HG02623 (cell line): Measurements from ENCODE around the gene MAP6.
"Not testable (repeated sequence)": the region's sequence is repeated elsewhere in the genome, so short reads cannot be mapped to it uniquely, and the experiment has no call there.

Experiments
- ATAC-seq: cut with Tn5 transposase; IDR thresholded peaks from one replicate; pipeline ENCODE4 v1.9.1; 2021; ENCODE audit warnings: moderate library complexity; ENCODE audit not compliant: unreplicated experiment

The MAP6 gene

DNA sequence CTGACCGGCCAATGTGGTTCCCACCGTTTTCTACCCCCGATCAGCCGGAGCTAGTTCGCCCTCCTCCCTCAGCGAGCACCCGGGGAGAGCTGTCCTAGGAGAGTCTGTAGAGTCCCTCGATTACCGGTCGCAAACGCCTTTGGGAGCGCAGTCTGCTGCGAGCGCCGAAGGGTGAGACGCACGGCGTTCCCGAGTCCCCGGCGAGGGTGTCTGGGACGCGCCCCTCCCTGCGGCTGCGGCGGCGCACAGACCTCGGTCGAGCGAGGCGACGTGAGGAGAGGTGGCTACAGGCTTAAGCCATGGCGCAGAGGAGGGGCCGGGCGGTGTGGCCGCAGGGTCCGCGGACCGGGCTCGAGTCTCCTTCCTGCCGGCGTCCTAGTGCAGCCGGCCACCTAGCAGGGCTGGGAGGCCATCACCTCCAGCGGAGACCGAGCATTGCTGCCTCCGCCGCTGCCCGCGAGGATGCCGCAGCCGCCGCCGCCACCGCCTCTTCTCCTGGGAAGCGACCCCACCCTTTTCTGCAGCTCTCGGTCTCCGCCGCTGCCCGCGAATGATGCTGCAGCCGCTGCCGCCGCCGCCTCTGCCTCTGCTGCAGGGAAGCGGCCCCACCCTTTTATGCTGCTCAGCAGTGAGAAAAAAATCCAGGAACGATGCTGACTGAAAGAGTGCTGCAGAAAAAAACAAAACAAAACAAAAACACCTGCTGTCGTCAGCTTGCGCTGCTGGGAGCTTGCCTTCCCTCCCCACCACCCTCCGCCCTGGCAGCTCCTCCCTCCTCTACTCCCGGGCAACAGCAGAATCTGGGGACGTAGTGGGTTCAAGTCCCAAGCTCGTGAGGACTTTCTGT lies at the start of gene MAP6:
Gene MAP6, minus strand, starts transcription at position 588 of the 847 bp plus-strand sequence. CDS start 669 bp downstream, outside the sequence.
- no peak for ATAC-seq

DNA sequence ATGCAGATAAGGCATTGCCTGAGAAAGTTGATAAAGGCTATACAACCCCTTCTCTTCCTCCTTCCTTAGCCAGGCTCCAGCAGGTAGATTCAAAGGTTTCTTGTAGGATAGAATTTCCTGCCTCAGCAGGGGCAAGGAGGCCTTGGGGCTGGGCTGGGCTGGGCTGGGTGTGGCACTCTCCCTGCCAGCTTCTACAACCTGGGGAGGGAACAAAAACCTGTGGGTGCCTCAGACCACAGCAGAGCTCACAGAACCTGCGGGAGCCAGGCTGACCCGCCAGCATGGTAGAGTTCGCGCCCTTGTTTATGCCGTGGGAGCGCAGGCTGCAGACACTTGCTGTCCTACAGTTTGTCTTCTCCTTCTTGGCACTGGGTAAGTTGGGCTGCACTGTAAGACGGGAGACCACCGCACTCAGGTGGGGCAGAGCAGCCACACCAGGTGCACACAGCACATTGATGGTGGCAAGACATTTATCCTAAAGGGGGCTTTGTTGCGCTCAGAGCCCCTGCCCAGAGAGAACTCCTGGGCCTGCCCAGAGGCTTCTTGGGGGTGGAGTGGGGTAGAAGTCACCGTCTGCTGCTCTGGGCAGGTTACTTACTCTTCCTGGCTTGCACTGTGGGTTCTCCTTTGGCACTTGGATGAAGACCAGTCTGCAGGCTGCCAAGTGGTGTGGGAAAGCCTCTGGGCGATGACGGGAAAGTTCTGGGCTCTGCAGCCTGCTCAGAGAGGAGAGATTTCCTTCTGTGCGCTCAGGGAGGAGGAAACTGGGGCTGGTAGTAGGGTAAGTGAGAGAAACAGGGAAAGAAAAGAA lies 49.0 kb upstream of the MAP6 start, which contains the start of gene MOGAT2:
Gene MOGAT2, plus strand, starts transcription at position 231 of the 811 bp plus-strand sequence. Its CDS starts 51 bp downstream, at position 282.
- no peak for ATAC-seq

DNA sequence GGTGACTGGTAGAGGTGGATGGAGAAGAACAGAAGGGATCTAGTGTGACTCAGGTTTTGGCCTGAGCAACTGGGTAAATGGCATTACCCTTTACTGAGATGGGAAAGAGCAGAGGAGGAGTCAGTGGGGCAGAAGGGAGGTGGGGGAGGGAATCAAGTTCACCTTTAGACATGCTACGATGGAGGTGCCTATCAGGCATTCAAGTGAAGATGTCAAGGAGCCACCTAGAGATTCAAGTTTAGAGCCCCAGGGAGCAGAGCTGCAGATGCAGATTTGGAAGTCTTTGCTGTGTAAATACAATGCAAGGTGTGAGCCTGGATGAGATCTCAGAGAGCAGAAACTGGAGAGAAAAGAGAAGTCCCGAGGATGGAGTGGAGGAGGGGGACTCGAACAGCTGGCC lies 47.8 kb upstream of the MAP6 start:
- no peak for ATAC-seq

DNA sequence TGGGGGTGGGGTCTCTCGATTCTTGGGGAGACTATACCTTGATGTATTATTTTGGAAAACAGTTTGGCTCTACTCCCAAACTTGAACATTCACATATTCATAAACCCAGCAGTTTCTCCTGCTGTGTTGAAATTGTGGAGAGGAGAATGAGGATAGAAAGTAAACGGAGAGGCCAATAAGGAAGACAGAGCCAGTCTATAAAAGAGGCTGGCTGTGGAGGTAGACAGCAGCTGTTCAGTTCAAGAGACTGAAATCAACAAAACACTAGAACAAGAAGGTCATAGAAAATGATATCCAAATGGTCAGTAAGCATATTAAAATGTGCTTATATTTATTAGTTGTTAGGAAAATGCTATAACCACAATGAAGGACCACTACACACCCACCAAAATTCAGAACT lies 46.9 kb upstream of the MAP6 start:
- no peak for ATAC-seq

DNA sequence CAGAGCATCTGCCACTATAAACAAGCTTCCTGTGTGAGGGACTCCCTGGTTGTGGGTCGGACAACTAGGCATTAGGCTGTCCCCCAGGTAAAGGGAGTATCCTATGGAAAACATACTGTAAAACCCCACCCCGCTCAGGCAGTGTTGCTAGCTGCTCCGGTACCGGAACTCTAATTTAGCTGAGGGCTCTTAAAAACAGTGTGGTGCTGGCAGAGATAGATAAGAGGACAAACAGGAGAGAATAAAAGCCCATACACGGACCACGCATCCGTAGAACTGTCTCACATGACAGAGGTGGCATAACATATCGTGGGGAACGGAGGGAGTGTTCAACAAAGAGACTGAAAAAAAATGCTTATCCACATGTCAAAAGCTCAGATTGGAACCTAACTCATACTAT lies 45.4 kb upstream of the MAP6 start:
- no peak for ATAC-seq

DNA sequence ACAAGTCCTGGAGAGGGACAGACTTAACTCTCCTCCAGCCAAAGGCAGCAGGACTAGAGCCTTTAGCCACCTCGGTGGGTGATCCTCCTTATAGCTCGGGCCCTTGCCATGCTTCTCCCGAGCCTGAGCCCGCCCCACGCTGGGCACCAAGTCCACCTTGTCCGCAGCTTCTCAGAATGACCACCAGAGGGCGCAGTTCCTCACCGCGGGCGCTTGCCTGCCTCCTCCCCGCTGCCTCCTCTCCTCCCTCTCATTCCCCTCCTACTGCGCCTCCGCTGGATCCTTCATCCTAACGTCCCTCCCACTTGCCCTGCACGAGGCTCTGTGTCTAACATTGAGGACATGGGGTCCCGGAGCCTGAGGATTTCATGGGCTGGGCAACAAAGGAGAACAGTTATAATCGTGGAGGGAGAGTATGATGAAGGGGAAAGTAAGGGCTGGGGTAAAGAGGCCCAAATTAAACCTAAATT lies 37.5 kb upstream of the MAP6 start:
- no peak for ATAC-seq

DNA sequence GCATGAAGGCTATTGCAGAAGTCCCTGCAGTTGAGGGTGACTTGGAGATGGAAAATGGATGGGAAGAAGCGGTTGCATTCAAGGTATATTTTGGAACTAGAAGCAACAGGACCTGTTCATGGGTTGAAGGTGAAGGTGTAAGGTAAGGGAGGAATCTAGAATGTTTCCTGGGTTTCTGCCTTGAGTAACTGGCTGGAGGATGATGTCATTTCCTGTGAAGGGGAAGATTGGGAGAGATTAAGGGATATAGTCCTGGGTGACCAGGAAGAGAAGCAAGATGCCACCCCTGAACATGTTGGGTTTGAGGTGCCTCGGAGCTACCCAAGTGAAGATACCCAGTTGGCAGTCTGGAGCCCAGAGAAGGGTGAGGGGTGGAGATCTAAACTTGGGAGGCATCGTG lies 36.7 kb upstream of the MAP6 start:
- ATAC-seq = no peak

DNA sequence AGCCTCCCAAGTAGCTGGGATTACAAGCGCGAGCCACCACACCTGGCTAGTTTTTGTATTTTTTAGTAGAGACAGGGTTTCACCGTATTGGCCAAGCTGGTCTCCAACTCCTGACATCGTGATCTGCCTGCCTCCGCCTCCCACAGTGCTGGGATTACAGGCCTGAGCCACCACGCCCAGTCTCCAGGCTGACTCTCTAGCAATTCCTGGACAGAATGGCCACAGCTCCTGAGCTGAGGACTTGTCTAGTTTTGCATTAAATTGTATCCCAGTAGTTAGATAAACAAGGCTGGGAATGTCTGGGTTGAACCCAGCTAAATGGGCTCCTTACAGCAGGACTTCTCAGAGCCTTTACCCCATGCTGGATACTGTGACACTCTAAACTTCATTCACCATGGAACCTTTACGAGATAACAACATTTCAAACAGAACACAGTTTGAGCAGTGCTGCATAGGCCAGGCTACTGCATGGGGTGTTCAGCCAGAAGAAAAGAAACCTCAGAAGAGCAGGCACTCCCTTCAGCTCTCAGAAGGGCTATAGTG lies 34.9 kb upstream of the MAP6 start:
- no peak for ATAC-seq

DNA sequence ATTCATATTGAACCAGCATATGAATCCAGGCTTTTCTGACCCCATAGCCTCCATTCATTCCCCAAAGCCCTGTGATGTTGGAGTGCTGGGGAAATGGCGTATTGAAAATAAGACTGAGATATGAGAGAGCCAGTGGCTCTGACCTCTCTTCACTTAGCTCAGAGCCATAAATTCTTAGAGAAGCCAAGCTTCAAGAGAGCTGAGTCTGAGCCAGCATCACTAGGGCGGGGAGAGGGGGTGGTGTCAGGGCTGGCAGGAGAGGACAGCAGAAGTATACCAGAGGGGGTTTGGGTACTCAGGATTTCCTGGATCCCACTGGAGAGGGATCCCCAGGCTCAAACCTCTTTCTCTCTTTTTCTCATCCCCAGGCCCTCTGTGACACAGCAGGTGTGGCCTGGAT lies 32.1 kb upstream of the MAP6 start:
- ATAC-seq = no peak

DNA sequence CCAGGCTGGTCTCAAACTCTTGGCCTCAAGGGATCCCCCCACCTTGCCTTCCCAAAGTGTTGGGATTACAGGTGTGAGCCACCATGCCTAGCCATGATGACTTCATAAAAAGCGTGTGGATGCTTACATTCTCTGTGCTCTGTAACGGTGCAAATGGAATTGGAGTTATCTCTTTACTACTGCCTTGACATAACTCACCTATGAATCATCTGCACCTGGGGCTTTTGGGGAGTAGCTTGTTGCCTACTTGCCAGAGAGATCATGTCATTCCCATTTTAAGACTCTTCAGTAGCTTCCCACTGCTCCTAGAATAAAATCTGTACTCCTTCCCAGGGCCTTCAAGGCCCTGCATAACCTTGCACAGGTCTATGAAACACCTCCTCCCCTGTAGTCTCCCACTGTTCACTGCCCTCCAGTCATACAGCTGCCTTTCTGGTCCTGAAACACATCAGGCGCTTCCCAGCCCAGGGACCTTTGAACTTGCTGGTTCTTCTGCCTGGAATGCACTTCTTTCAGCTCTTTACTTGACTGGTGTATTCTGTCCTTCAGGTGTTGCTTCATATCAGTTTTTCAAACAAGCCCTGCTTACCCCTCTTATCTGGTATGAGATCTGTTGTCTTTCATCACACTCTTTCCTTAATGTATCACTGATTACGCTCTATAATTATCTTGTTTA lies 29.2 kb upstream of the MAP6 start:
- ATAC-seq = no peak

DNA sequence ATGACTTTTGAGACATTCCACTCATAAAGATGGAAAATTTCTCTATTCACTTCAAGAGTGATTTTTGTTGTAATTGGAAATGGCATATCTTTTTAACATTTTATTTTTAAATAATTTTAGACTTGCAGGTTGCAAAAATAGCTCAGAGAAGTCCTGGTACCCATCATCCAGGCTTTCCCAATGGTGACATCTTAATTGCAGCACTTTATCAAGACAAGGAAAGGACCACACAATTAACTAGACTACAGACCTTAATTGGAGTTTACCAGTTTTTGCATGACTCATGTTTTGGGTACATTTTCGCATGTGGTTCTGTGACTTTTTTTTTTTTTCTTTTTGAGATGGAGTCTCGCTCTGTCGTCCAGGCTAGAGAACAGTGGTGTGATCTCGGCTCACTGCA lies 23.0 kb upstream of the MAP6 start:
- no peak for ATAC-seq

DNA sequence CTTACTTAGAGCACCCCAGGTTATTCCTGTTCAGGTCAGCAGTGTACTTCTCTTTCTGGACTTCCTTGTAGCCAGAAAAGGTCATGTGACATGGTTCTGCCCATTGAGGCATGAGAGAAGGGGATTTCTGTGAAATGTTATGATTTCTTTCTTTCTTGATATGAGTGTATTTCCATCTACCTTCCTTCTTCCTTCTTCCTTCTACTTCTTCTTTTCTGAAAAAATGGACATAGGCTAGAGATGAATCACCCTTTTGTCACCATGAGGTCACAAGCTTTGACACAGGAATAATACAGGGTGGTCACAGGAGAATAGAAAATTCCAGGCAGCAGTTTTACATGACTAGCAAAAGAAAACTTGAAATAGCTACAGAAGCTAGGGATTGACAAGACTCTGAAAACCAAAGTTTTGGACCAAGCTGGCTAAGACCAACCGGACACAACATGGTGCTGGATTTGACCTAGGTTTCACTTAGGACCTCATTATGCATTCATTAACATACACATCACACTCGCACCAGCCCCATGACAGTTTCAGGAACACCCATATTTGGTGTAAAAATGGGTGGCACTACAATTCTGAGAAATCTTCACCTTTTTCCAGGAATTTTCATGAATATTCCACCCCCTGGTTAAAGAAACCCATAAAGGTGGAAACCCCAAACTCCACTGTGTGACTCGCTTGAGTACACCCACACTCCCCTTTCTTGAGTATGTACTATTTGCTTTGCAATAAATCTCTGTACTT lies 21.2 kb upstream of the MAP6 start:
- peak; percentile 68 for ATAC-seq

DNA sequence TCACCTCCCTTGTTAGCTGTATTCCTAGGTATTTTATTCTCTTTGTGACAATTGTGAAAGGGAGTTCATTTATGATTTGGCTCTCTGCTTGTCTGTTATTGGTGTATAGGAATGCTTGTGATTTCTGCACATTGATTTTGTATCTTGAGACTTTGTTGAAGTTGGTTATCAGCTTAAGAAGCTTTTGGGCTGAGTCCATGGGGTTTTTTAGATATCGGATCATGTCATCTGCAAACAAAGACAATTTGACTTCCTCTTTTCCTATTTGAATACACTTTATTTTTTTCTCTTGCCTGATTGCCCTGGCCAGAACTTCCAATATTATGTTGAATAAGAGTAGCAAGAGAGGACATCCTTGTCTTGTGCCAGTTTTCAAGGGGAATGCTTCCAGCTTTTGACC lies 15.0 kb upstream of the MAP6 start:
- ATAC-seq = not testable (repeated sequence)

DNA sequence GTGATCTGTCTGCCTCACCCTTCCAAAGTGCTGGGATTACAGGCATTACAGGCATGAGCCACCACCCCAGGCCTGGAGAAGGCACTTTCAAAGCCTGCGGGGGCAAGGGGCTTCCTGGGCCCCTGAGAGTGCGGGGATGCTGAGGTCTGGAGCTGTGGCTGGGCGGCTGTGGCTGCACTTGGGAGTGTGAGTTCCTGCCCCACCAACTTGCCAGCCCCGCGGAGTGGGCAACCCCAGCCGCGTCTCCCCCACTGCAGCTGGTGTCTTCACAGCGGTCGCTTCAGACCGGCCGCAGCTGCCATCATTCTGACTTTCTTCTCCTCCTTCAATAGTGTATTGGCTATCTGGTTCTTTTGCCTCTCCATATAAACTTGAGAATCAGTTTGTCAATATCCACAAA lies 10.7 kb upstream of the MAP6 start:
- no peak for ATAC-seq

DNA sequence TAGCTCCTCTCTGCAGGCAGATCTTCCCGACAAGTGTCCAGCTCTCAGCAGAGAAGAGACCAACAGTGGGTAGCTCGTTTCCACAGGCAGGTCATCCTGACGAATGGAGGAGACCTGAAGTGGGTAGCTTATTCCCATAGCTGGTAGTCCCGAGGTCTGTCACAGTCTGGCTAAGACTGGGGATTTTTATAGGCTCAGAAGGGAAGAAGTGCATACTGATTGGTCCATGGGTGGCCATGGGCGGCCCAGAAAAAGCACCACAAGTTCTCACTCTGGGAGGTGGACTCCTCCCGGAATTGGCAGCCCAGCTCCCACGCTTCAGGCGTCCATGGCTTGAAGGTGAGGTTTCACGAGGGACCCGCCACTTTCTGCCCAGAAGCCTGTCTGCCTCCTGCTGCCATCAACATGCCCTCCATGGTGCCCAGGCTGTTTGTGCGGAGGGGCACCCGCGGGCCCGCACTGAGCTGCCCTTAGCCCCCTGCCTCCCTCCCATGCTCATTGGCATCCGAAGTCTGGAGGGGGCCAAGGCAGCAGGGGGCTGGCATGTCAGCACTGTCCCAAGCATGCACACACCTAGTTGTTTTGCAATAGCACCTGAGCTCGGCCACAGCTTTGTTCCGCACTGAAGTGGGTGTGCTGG lies 9.9 kb upstream of the MAP6 start:
- ATAC-seq = no peak

DNA sequence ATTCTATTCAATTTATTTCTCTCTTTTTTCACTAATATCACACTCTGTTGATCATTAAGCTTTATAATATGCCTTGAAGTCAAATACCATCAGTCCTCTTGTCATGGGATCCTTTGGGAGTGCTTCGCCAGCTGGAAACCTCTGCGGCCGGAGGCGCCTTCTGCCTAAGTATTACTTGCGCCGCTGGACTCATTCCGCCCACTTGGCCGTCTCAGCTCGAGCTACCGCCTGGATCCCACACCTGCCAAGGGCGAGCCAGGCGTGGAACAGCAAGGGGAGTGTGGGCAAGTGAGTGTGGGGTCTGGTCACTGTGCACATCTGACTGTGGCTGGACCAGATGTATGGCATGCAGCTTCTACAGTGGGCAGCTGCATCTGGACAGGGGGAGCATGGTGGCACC lies 9.1 kb upstream of the MAP6 start:
- no peak for ATAC-seq

DNA sequence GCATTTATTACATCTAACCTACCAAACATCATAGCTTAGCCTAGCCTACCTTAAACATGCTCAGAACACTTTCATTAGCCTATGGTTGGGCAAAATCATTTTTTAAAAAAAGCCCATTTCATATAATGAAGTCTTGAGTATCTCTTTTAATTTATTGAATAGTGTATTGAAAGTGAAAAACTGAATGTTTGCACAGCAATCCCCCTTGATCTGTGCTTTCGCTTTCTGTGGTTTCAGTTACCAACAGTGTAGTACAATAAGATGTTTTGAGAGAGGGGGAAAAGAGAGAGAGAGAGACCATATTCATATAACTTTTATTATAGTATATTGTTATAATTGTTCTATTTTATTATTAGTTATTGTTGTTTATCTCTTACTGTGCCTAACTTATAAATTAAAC lies 8.4 kb upstream of the MAP6 start:
- no peak for ATAC-seq

DNA sequence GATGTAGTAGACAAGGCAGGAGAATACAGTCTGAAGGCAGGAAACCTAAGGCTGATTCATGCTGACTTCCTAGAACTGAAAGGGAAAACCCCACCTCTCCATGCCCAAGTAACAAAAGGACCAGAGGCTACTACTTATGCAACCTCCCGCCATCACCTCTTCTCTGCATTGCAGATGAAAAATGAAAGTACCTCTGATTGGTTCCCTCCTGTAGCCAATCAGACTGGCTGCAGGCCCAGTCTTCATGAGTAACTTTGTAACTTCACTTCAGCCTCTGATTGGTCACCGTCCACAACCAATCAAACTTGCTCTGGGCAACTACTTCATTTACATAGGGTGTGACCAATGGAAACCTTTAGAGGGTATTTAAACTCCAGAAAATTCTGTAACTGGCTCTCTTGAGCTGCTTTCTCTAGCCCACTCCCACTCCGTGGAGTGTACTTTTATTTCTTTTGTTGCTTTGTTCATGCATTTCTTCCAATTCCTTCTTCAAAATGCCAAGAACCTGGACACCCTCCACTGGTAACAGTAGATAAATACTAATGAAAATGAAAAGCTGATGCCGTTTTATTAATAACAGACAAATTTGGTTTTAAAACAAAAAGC lies 5.2 kb upstream of the MAP6 start:
- ATAC-seq = no peak

DNA sequence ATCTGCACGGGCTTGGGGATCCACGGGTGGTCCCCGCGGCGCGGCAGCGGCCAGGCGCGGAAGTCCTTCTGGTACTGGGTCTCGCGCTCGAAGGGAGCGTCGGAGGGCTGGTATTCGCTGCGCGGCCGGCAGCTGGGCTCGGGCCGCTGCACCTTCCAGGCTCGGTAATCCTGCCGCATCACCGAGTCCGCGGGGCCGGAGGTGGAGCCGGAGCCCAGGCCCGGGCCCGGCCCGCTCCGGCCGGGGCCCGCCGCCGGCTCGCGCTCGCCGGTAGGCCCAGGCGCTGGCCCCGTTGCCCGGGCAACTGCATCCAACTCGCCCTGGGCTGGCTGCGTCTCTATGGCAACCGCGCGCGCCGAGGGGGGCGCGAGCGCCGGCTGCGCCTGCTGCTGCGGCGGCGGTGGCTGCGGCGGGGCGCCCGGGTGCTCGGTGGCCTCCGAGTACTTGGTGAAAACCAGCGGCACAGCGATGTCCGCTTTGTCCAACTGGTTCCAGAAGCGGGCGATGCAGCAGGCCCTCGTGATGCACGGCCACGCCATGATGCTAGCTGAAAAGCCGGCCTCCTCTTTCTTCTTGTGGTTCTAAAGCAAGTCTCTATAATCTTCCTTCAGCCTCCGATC lies 897 bp downstream of the MAP6 start:
- no peak for ATAC-seq
